ENCODE results near the gene DAPK2. TPM values are rescaled to one million over a fixed set of nuclear protein-coding genes. Genes with fewer than 3 reads are reported as not detected.

DAPK2 gene
- total RNA-seq, 4 donors from 2014 or later: 28.5 to 70.8 (median 52.7) TPM

GRCh38 chr15:64004056-64004455 is 42.2 kb downstream of the DAPK2 start:
- no peak for ATAC-seq
- Histone ChIP-seq H3K9me3 (no peaks in the 10 kb centered on the region), H3K36me3 (no peaks in the 10 kb centered on the region), H3K4me1 (peaks cover 82 to 91% of the 10 kb centered on the region in 2 donors), H3K4me3 (no peak overlapping the region), H3K27me3 (no peaks in the 10 kb centered on the region), H3K27ac (peak overlapping the region; percentile 69 to 94 (median 80))
- TF ChIP-seq POLR2A (IDR thresholded peaks at IDR 0.05) (no peak), CTCF (IDR thresholded peaks at IDR 0.05 in 4 of 5, conservative IDR thresholded peaks at IDR 0.05 in 1 of 5) (no peak)
- DNase-seq: no peak
- intact Hi-C loops (cut with DNase I; ENCODE audit: low total_unique reads) (loop anchor here (2.0 kb wide), 2 partner anchors 13 to 35 kb away; no protein-coding TSS in a partner anchor), in situ Hi-C loops (cut with MboI; ENCODE audit: low sequenced_read_pairs in 4 of 4) (no loop called here)

GRCh38 chr15:64003182-64003581 is 43.1 kb downstream of the DAPK2 start:
- Histone ChIP-seq H3K4me1 (peaks cover 82 to 91% of the 10 kb centered on the region in 2 donors), H3K36me3 (no peaks in the 10 kb centered on the region), H3K4me3 (no peak overlapping the region), H3K9me3 (no peaks in the 10 kb centered on the region), H3K27me3 (no peaks in the 10 kb centered on the region), H3K27ac (peak overlapping the region; percentile 69 to 94 (median 80))
- no peak for TF ChIP-seq POLR2A (IDR thresholded peaks at IDR 0.05)
- no peak for TF ChIP-seq CTCF (IDR thresholded peaks at IDR 0.05 in 4 of 5, conservative IDR thresholded peaks at IDR 0.05 in 1 of 5)
- no peak for ATAC-seq
- in situ Hi-C loops (cut with MboI; ENCODE audit: low sequenced_read_pairs in 4 of 4) (no loop called here), intact Hi-C loops (cut with DNase I; ENCODE audit: low total_unique reads) (no loop called here)
- DNase-seq: peak in 1 of 2 donors; percentile 3

GRCh38 chr15:64001148-64001547 is 45.1 kb downstream of the DAPK2 start:
- in situ Hi-C loops (cut with MboI; ENCODE audit: low sequenced_read_pairs in 4 of 4) (no loop called here), intact Hi-C loops (cut with DNase I; ENCODE audit: low total_unique reads) (no loop called here)
- Histone ChIP-seq H3K4me3 (no peak overlapping the region), H3K27me3 (no peaks in the 10 kb centered on the region), H3K4me1 (peaks cover 86 to 87% of the 10 kb centered on the region in 2 donors), H3K9me3 (no peaks in the 10 kb centered on the region), H3K36me3 (no peaks in the 10 kb centered on the region), H3K27ac (peak overlapping the region; percentile 5 to 80 (median 66))
- DNase-seq: peak in 1 of 2 donors; percentile 6
- TF ChIP-seq POLR2A (IDR thresholded peaks at IDR 0.05) (no peak), CTCF (IDR thresholded peaks at IDR 0.05 in 4 of 5, conservative IDR thresholded peaks at IDR 0.05 in 1 of 5) (no peak)
- ATAC-seq: no peak

- Histone ChIP-seq H3K4me3 (no peak overlapping the region), H3K27ac (peak overlapping the region; percentile 44 to 80 (median 78)), H3K36me3 (no peaks in the 10 kb centered on the region), H3K4me1 (peaks cover 78 to 82% of the 10 kb centered on the region in 2 donors), H3K9me3 (no peaks in the 10 kb centered on the region), H3K27me3 (no peaks in the 10 kb centered on the region)
- in situ Hi-C loops (cut with MboI; ENCODE audit: low sequenced_read_pairs in 4 of 4): no loop called here
- intact Hi-C loops (cut with DNase I; ENCODE audit: low total_unique reads): no loop called here
- ATAC-seq (no peak), DNase-seq (peak in 1 of 2 donors; percentile 10)
- TF ChIP-seq CTCF (IDR thresholded peaks at IDR 0.05 in 4 of 5, conservative IDR thresholded peaks at IDR 0.05 in 1 of 5): no peak
- TF ChIP-seq POLR2A (IDR thresholded peaks at IDR 0.05): no peak
Observed at GRCh38 chr15:64000183-64000951, 45.9 kb downstream of the DAPK2 start.
